ENCODE measurements around the gene LCAT.

DNA sequence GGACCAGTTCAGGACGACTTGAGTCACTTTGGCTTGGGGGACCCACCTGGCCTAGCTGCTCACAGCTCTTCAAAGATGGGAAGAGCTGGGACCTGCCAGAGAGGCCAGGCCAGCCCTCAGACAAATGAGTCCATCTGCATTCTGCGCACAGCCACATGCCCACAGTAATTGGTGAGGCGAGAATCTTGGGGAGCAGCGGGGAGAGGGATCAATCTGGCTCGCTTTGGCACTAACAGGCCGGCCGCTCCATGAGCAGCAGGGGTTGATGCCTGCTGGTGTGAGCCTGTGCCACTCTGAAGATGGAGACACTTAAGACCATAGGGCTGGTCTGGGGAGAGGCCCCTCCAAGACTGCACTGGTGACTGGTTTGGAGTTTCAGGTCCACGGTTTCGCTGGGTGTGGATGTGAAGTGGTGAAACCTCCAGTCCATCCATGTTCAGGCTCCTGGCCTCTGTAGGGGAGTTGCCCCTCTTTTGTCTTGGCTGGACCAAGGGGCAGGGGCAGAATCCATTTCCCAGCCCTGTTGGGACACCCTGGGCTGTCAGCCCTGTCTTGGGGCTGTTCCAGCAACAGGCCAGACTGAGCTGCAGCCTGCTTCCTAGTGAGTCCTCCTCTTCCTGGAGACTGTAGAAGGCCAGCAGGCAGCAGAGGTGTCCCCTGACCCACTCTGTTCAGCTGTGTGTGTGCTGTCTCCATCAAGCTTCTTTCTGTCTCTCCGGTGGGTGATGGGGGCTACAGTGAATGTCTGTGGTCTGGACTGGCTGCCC lies 19.6 kb downstream of the LCAT start:
- TF ChIP-seq, protein P1, sequence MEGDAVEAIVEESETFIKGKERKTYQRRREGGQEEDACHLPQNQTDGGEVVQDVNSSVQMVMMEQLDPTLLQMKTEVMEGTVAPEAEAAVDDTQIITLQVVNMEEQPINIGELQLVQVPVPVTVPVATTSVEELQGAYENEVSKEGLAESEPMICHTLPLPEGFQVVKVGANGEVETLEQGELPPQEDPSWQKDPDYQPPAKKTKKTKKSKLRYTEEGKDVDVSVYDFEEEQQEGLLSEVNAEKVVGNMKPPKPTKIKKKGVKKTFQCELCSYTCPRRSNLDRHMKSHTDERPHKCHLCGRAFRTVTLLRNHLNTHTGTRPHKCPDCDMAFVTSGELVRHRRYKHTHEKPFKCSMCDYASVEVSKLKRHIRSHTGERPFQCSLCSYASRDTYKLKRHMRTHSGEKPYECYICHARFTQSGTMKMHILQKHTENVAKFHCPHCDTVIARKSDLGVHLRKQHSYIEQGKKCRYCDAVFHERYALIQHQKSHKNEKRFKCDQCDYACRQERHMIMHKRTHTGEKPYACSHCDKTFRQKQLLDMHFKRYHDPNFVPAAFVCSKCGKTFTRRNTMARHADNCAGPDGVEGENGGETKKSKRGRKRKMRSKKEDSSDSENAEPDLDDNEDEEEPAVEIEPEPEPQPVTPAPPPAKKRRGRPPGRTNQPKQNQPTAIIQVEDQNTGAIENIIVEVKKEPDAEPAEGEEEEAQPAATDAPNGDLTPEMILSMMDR (IDR thresholded peaks at IDR 0.05) = no peak
- TF ChIP-seq POLR2A (IDR thresholded peaks at IDR 0.05) = no peak

Data from Peyer's patch (tissue), 4 donors.